Kidney glomerular epithelial cell (primary cell): ENCODE data around the gene C4orf50.
"Not testable (repeated sequence)": the region's sequence is repeated elsewhere in the genome, so short reads cannot be mapped to it uniquely, and the experiment has no call there.

Source experiments
- DNase-seq: peaks from one replicate; lab custom pipeline; 2025; lab: John Stamatoyannopoulos, UW

The C4orf50 gene

DNA sequence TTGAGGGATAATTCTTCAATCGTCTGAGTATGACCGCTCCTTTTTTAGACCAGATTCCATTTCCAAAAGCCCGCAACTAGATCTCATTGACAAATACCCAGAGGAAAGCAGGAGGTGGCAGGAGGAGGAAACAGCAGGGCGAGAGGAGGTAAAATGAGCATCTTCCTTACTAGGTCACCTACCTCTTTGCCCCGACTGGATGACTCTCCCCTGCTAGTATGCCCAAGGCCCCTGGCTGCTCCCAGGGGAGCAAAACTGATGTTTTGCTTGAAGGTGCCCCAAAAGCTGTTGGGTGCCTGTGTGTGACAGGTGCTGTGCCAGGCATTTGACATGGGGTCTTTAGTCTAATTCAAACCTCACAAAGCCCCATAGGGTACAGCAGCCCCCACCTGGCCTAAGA lies 48.9 kb downstream of the C4orf50 start:
- DNase-seq: no peak

DNA sequence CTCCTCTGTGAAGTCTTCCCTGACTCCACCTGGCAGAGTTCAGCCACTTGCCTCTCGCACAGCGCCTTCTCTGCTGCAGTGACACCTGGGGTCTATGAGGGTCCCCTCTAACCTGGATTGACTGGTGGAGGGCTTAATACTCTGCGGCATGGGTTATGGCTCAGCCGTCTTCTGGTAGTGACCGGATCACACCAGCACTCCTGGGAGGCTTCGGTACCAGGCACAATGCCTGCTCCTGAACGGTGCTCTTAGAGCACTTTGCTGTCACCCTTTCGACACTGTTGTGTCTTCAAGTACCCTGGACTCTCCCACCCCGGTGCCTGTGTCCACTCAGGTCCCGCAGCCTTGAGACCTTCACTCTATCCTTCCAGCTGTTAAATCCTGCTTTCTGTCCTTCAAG lies 50.0 kb downstream of the C4orf50 start:
- no peak for DNase-seq

DNA sequence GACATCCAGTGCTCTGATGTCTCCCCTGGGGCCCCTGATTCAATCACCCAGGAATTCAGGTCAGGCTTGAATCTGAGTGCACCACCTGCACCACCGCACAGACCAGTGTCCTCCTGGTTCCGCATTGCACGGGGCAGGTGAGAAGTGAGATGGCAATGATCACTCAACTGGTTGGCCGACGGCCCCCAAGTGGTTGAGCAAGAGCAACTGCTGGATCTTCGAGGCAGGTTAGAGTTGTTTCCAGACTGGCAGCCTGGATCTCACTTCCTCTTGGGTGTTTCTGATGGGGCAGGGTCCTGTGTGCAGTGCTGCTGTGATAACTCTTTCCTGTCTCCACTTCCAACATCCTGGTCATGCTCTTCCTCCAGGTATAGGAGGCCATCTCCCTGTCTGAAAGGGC lies 50.4 kb downstream of the C4orf50 start:
- DNase-seq: no peak

DNA sequence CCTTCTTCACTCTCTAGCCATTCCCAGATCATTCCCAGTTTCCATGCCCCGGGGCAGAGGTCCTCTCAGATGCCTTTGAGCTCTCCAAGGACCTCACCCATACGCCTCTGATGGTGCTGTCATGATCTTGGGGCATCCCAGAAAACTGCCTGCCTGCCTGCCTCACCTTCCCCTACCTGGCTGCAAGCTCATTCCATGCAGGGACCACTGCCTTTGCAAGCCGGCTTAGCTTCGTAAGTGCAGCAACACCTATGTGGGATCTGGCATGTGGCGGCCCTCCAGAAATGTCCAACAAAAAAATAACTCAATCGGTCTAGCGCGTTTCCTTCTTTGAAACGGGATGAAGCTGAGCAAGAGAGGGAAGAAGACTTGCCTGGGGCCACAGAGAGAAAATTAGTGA lies 53.0 kb downstream of the C4orf50 start:
- DNase-seq: no peak

DNA sequence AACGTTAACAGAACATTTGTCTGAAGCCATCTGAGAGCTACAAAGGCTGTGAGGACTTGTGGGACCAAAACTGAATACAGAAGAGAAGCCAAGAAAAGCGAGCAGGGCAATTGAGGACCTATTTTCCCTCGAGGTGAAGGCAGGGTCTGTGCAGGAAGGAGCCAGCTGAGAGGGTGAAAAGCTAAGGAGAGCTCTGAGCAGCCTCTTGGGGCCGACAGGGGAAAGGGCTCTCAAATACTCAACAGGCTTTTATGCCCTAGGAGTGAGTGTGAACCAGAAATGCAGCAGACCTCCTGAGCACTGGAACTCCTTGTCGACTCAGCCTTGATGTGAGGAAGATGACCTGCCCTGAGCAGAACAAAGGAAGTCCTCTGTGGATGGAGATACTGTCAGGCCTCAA lies 54.2 kb downstream of the C4orf50 start:
- no peak for DNase-seq

- DNase-seq: no peak
These were observed 54.6 kb downstream of the C4orf50 start for GRCh38 chr4:5963611-5964010.

DNA sequence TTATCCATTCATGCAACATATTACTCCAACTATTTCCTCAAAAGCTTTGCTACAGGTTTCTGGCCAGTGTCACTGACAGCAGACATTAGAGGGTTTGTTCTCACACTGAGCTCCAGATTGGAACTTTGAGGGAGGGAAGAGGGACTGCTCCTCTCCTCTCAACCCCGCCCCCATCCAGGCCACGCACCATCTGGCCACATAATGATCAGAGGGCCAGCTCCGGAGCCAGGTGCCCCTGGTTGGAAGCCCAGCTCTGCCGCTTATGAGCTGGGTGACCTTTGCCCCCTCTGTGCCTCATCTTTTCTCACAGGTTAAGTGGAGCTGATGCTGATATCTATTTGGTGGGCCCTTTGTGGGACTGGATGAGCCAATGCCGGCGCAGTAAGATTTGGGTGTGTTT lies 55.8 kb downstream of the C4orf50 start:
- DNase-seq: no peak

- no peak for DNase-seq
These were observed 57.9 kb downstream of the C4orf50 start for GRCh38 chr4:5960252-5960880.

DNA sequence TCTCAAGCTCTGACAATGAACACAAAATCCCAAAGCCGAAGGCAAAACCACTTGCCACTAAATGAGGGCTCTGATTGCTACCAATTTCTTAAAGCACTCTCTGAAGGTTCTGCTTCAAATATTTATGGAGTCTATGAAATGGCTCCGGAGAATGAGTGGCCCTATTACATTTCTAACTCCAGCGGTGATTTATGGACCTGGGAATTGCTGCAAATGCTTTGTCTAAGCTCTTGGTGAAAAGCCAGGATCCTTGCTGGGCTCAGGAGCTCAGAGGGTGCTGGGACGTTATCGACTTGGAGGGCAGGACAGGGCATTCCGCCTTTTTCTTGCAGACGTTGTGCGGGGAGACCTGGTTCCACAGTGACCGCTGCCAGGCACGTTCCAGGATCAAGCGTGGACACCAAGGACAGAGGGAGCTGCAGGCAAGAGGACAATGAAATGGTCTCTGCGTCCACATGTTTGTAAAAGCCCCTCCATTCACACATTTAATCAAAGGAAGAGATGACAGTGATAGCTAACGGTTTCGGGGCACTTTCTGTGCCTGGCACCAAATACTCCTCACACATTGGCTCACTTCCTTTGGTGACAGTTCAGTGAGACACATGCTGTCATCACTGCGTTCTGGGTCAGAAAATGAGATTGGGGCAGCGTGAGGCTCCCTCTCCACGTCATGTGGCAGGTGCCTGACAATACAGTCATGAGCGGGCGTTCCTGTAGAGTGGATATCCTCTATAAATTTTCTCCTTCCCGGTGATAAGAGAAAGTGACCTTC lies 58.8 kb downstream of the C4orf50 start:
- no peak for DNase-seq

- no peak for DNase-seq
These were observed 60.0 kb downstream of the C4orf50 start for GRCh38 chr4:5958199-5958735.

DNA sequence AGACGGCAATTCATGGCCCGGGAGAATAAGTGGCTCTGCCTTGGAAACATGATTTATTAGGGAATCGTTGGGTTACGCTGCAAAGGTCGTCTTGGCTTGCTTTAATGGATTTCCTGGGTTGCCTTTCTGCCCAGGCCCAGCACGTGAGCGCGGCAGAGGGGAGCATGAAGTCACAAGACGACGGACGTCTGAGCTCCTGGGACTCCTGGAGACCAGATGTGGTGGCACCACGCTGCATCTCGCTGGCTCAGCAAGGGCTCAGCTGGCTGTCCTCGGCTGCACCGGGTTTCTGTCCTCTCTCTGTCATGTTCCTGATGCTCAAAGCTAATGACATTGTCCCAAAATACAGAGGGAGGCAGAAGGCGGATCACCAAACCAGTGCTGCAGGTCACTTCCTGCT lies 61.2 kb downstream of the C4orf50 start:
- no peak for DNase-seq

DNA sequence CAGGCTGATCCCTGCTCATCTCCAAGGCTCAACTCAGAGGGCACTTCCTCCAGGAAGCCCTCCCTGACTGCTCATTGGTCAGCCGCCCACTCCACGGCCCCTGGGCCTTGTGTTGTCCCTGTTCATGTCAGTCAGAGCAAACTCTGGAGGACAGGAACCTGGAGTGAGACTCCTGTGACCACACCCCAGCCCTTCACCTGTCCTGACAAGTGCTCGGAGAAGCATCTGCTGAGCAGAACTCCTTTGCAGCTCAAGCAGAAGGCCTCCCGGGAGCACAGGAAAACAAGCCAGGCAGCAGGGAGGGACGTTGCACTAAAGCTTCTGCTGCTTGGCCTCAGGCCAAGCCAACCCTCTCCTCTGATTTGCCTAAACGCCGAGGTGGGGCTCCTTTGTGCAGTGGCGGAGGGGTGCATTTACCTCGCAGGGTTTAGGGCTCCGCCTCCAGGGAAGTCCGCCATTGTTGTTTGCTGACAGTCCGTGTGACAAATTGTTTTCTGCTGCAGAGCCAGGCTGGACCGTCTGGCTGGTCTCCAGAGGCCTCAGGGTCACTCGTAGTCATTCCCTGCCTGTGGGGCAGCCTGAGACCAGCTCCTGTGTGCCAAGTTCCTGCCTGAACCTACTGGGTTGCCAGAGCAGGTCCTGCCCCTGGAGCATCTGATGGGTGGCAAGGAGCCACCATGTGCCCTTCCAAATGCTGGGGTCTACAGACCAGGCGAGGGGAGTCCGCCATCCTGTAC lies 61.8 kb downstream of the C4orf50 start:
- DNase-seq: no peak

- DNase-seq: no peak
These were observed 62.4 kb downstream of the C4orf50 start for GRCh38 chr4:5955856-5956255.

DNA sequence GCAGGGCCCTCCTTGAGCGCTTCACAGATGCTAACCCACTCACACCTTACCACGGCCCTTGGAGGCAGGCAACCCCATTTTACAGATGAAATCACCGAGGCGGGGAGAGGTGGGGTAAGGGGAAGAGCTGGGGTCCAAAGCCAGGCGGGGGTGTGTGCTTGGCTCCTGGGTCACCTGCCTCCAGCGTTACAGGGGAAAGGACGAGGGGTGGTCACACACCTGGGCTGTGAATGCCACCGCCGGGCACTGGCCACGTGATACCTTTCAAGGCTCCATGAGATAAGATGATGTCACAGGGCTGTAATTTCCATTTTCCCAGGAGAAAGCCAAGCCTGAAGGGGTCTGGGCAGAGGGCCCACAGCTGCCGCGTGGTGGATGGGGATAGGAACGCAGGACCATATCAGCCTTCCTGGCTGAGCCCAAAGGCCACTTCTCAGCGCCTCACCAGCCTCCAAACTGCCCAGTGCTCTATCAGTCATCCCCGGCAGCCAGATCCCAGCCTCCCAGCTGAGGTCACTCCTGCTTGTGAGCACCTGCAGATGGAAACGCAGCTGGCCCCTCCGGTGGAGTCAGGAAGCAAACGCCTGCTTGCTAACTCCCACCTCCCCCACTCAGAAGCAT lies 62.9 kb downstream of the C4orf50 start:
- no peak for DNase-seq

DNA sequence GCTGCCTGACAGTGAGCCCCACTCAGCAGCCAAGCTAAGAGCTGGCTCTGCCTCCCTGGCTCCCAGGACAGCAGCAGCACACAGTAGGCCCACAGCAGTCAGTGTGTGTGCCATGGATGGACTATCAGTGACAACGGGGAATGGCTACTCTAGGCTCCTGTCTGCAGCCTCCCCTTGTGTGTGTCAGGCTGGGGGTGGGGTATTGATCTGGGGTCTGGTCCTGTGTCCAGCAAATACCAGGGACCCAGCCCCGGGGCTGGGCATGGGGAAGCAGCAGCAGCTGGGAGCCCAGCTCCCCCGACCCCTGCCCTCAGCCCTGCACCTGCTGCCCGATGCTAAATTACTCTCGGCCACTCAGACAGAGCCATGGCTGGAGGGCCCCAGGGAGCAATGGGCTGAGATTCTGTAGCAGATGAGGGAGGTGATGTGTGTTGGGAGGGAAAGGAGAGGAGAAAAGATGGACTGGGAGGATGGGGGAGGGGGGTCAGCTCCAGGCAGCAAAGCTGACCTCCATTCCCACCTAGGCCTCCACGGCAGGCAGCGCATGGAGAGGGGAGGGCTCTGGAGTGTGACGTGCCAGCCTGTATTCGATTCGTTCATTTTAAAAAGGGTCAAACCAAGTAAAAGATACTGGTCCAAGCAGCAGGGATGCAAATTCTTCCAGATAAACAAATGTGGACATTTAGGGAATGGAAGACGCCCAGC lies 64.0 kb downstream of the C4orf50 start:
- no peak for DNase-seq

GRCh38 chr4:5952975-5953951 lies 65.0 kb downstream of the C4orf50 start:
- no peak for DNase-seq

GRCh38 chr4:5952286-5952974 lies 65.8 kb downstream of the C4orf50 start:
- DNase-seq: no peak

- DNase-seq: not testable (repeated sequence)
These were observed 71.6 kb downstream of the C4orf50 start for GRCh38 chr4:5946653-5947052.

DNA sequence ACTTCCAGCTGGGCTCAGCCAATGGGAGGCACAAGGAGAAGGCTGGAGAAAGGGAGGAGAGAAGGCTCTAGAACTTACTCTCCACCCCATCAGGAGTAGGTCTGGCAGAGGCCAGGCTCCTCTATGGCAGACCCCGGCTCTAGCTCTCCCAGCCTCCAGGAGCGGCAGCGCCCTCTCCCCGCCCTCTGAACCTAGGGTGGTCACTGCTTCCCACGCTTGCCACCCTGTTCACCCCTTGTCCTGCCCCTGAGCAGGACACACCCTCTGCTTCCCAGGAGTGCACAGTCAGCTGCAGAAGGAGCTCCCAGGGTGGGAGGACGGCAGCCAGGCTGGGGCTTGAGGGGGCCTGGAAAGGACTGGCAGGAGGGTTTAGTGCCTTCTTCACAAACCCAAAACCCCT lies 72.3 kb downstream of the C4orf50 start:
- DNase-seq: no peak

DNA sequence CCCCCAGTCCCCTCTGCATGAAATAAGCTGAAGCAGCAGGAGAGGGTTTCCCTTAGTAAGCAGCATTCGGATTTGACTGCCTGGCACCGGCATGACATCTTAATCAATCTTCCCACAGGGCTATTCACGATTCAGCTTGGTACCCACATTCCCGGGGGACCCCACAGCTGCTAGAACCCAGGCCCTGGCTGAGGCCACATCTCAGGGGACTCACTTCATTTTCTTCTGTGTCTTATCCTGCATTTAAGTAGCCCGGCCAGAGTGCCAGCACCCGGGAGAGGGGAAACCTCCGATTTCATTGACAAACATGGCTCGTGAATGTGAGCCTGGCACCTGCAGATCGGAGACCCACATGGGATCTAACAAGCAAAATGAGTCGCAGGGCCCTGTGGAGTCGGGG lies 73.1 kb downstream of the C4orf50 start:
- DNase-seq: no peak
